Measurements from ENCODE around the gene CLASRP.
A peak's percentile ranks its signal among the peaks of the same experiment; 100 is the strongest.

CLASRP gene

GRCh38 chr19:45025264-45025663 is 13.6 kb upstream of the CLASRP start:
- no peaks in the 10 kb centered on the region for H3K4me1 ChIP-seq (ENCODE audit: control insufficient read depth, insufficient read depth, low read length)
- H3K27ac ChIP-seq (ENCODE audit: low read depth, low read length): no peak overlapping the region
- no peaks in the 10 kb centered on the region for H3K27me3 ChIP-seq (ENCODE audit: control insufficient read depth, insufficient read depth, low read length)
- no peak overlapping the region for H3K9ac ChIP-seq (ENCODE audit: low read depth, low read length)
- H3K36me3 ChIP-seq (ENCODE audit: control insufficient read depth, insufficient read depth, low read length): peaks cover 12% of the 10 kb centered on the region; the same call in 1 of the 2 replicates
- no peak overlapping the region for H3K4me3 ChIP-seq (ENCODE audit: low read depth, low read length)
- no peaks in the 10 kb centered on the region for H3K9me3 ChIP-seq (ENCODE audit: control insufficient read depth, insufficient read depth, low read length)

- no peak overlapping the region for H3K4me3 ChIP-seq (ENCODE audit: low read depth, low read length)
- H3K9me3 ChIP-seq (ENCODE audit: control insufficient read depth, insufficient read depth, low read length): no peaks in the 10 kb centered on the region
- peaks cover 20% of the 10 kb centered on the region for H3K36me3 ChIP-seq (ENCODE audit: control insufficient read depth, insufficient read depth, low read length)
- H3K9ac ChIP-seq (ENCODE audit: low read depth, low read length): no peak overlapping the region
- H3K27me3 ChIP-seq (ENCODE audit: control insufficient read depth, insufficient read depth, low read length): no peaks in the 10 kb centered on the region
- H3K27ac ChIP-seq (ENCODE audit: low read depth, low read length): no peak overlapping the region
- H3K4me1 ChIP-seq (ENCODE audit: control insufficient read depth, insufficient read depth, low read length): no peaks in the 10 kb centered on the region
Observed at GRCh38 chr19:45027371-45027770, 11.5 kb upstream of the CLASRP start.

GRCh38 chr19:45030825-45031224 is 8.0 kb upstream of the CLASRP start:
- Histone ChIP-seq H3K9ac (ENCODE audit: low read depth, low read length) (no peak overlapping the region), H3K27ac (ENCODE audit: low read depth, low read length) (no peak overlapping the region), H3K4me1 (ENCODE audit: control insufficient read depth, insufficient read depth, low read length) (no peaks in the 10 kb centered on the region), H3K9me3 (ENCODE audit: control insufficient read depth, insufficient read depth, low read length) (no peaks in the 10 kb centered on the region), H3K27me3 (ENCODE audit: control insufficient read depth, insufficient read depth, low read length) (no peaks in the 10 kb centered on the region), H3K36me3 (ENCODE audit: control insufficient read depth, insufficient read depth, low read length) (peaks cover 31% of the 10 kb centered on the region), H3K4me3 (ENCODE audit: low read depth, low read length) (no peak overlapping the region)

- no peaks in the 10 kb centered on the region for H3K9me3 ChIP-seq (ENCODE audit: control insufficient read depth, insufficient read depth, low read length)
- no peak overlapping the region for H3K27ac ChIP-seq (ENCODE audit: low read depth, low read length)
- no peaks in the 10 kb centered on the region for H3K27me3 ChIP-seq (ENCODE audit: control insufficient read depth, insufficient read depth, low read length)
- no peak overlapping the region for H3K9ac ChIP-seq (ENCODE audit: low read depth, low read length)
- no peak overlapping the region for H3K4me3 ChIP-seq (ENCODE audit: low read depth, low read length)
- H3K4me1 ChIP-seq (ENCODE audit: control insufficient read depth, insufficient read depth, low read length): no peaks in the 10 kb centered on the region
- H3K36me3 ChIP-seq (ENCODE audit: control insufficient read depth, insufficient read depth, low read length): peaks cover 31% of the 10 kb centered on the region
Observed at GRCh38 chr19:45032421-45032820, 6.4 kb upstream of the CLASRP start.

GRCh38 chr19:45035755-45036154 is 3.1 kb upstream of the CLASRP start:
- no peak overlapping the region for H3K4me3 ChIP-seq (ENCODE audit: low read depth, low read length)
- H3K27ac ChIP-seq (ENCODE audit: low read depth, low read length): no peak overlapping the region
- no peak overlapping the region for H3K9ac ChIP-seq (ENCODE audit: low read depth, low read length)
- peaks cover 6% of the 10 kb centered on the region for H3K4me1 ChIP-seq (ENCODE audit: control insufficient read depth, insufficient read depth, low read length)
- peaks cover 25% of the 10 kb centered on the region for H3K36me3 ChIP-seq (ENCODE audit: control insufficient read depth, insufficient read depth, low read length)
- no peaks in the 10 kb centered on the region for H3K9me3 ChIP-seq (ENCODE audit: control insufficient read depth, insufficient read depth, low read length)
- no peaks in the 10 kb centered on the region for H3K27me3 ChIP-seq (ENCODE audit: control insufficient read depth, insufficient read depth, low read length)

GRCh38 chr19:45037393-45038169 is 1.3 kb upstream of the CLASRP start:
- Histone ChIP-seq H3K9me3 (ENCODE audit: control insufficient read depth, insufficient read depth, low read length) (no peaks in the 10 kb centered on the region), H3K4me1 (ENCODE audit: control insufficient read depth, insufficient read depth, low read length) (peaks cover 6% of the 10 kb centered on the region), H3K4me3 (ENCODE audit: low read depth, low read length) (no peak overlapping the region), H3K27ac (ENCODE audit: low read depth, low read length) (no peak overlapping the region), H3K27me3 (ENCODE audit: control insufficient read depth, insufficient read depth, low read length) (no peaks in the 10 kb centered on the region), H3K9ac (ENCODE audit: low read depth, low read length) (no peak overlapping the region), H3K36me3 (ENCODE audit: control insufficient read depth, insufficient read depth, low read length) (peaks cover 35% of the 10 kb centered on the region)

GRCh38 chr19:45040059-45040771 is 1.4 kb downstream of the CLASRP start:
- H3K4me1 ChIP-seq (ENCODE audit: control insufficient read depth, insufficient read depth, low read length): peaks cover 6% of the 10 kb centered on the region
- H3K4me3 ChIP-seq (ENCODE audit: low read depth, low read length): peak overlapping the region; percentile 96
- no peak overlapping the region for H3K27ac ChIP-seq (ENCODE audit: low read depth, low read length)
- H3K36me3 ChIP-seq (ENCODE audit: control insufficient read depth, insufficient read depth, low read length): peaks cover 53% of the 10 kb centered on the region
- no peaks in the 10 kb centered on the region for H3K27me3 ChIP-seq (ENCODE audit: control insufficient read depth, insufficient read depth, low read length)
- no peaks in the 10 kb centered on the region for H3K9me3 ChIP-seq (ENCODE audit: control insufficient read depth, insufficient read depth, low read length)
- no peak overlapping the region for H3K9ac ChIP-seq (ENCODE audit: low read depth, low read length)

GRCh38 chr19:45041125-45041524 is 2.3 kb downstream of the CLASRP start:
- no peak overlapping the region for H3K4me3 ChIP-seq (ENCODE audit: low read depth, low read length)

GRCh38 chr19:45045671-45046353 is 7.0 kb downstream of the CLASRP start:
- Histone ChIP-seq H3K27me3 (ENCODE audit: control insufficient read depth, insufficient read depth, low read length) (no peaks in the 10 kb centered on the region), H3K9ac (ENCODE audit: low read depth, low read length) (no peak overlapping the region), H3K9me3 (ENCODE audit: control insufficient read depth, insufficient read depth, low read length) (no peaks in the 10 kb centered on the region), H3K36me3 (ENCODE audit: control insufficient read depth, insufficient read depth, low read length) (peaks cover 50% of the 10 kb centered on the region), H3K27ac (ENCODE audit: low read depth, low read length) (no peak overlapping the region), H3K4me1 (ENCODE audit: control insufficient read depth, insufficient read depth, low read length) (no peaks in the 10 kb centered on the region), H3K4me3 (ENCODE audit: low read depth, low read length) (no peak overlapping the region)

More at GRCh38 chr19:45041125-45041524, 2.3 kb downstream of the CLASRP start:
- no peaks in the 10 kb centered on the region for H3K27me3 ChIP-seq (ENCODE audit: control insufficient read depth, insufficient read depth, low read length)
- H3K4me1 ChIP-seq (ENCODE audit: control insufficient read depth, insufficient read depth, low read length): peaks cover 6% of the 10 kb centered on the region
- no peak overlapping the region for H3K9ac ChIP-seq (ENCODE audit: low read depth, low read length)
- H3K36me3 ChIP-seq (ENCODE audit: control insufficient read depth, insufficient read depth, low read length): peaks cover 58% of the 10 kb centered on the region
- no peaks in the 10 kb centered on the region for H3K9me3 ChIP-seq (ENCODE audit: control insufficient read depth, insufficient read depth, low read length)
- H3K27ac ChIP-seq (ENCODE audit: low read depth, low read length): no peak overlapping the region

GRCh38 chr19:45046355-45046754 is 7.5 kb downstream of the CLASRP start:
- no peak overlapping the region for H3K27ac ChIP-seq (ENCODE audit: low read depth, low read length)
- H3K9ac ChIP-seq (ENCODE audit: low read depth, low read length): no peak overlapping the region
- H3K9me3 ChIP-seq (ENCODE audit: control insufficient read depth, insufficient read depth, low read length): no peaks in the 10 kb centered on the region
- peaks cover 46% of the 10 kb centered on the region for H3K36me3 ChIP-seq (ENCODE audit: control insufficient read depth, insufficient read depth, low read length)
- no peak overlapping the region for H3K4me3 ChIP-seq (ENCODE audit: low read depth, low read length)
- H3K4me1 ChIP-seq (ENCODE audit: control insufficient read depth, insufficient read depth, low read length): no peaks in the 10 kb centered on the region
- H3K27me3 ChIP-seq (ENCODE audit: control insufficient read depth, insufficient read depth, low read length): no peaks in the 10 kb centered on the region

All from HUES48 (cell line).